Activated gamma-delta T cell treated with anti-CD3 and anti-CD28 coated beads, Interleukin-2, amount 50 U/mL, for 16 hours (primary cell): ENCODE results near the gene P2RX6.
"Not testable (repeated sequence)": the region's sequence is repeated elsewhere in the genome, so short reads cannot be mapped to it uniquely, and the experiment has no call there.

Experiments used
- DNase-seq: peaks from one replicate; pipeline ENCODE4 v3.0.0-alpha.2; 2020; ENCODE audit warnings: low read depth

P2RX6 gene

DNA sequence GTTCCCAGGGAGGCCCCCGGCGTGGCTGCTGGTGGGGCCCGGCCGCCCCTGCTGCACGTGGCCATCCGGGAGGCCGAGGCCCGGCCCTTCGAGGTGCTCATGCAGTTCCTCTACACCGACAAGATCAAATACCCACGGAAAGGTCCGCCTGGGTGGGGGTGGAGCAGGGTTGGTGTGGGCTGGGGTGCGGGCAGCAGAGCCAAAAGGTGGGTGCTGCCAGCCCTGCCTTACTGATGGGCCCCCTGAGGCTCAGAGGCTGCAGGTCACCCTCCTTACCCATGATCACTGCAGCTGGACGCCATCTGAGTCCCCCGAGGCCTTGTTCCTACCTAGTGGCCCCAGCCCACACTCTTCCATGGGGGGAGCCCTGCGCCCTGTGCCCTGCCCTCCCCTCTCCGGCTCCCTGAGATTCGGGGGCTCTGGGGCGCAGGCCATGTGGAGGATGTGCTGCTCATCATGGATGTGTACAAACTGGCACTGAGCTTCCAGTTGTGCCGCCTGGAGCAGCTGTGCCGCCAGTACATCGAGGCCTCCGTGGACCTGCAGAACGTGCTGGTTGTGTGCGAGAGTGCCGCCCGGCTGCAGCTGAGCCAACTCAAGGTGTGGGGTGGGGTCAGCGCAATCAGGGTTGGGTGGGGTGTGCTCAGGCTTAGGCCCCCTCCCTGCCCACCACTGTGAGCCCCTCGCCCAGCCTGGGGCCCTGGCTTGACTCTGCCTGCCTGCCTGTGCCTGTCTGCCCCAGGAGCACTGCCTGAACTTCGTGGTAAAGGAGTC lies 20.6 kb upstream of the P2RX6 start:
- no peak for DNase-seq

DNA sequence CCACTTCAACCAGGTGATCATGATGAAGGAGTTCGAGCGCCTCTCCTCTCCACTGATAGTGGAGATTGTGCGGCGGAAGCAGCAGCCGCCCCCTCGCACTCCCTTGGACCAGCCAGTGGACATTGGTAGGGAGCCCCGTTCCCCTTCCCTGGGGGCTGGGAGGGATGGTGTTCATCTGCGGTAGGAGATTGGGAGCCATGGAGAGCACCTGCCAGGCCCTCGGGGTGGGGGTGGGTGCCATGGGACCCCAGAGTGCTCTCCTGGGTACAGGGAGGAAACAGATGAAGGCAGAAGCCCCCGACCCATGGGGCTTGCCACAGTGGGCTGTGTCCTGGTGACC lies 20.1 kb upstream of the P2RX6 start:
- DNase-seq, result no peak

DNA sequence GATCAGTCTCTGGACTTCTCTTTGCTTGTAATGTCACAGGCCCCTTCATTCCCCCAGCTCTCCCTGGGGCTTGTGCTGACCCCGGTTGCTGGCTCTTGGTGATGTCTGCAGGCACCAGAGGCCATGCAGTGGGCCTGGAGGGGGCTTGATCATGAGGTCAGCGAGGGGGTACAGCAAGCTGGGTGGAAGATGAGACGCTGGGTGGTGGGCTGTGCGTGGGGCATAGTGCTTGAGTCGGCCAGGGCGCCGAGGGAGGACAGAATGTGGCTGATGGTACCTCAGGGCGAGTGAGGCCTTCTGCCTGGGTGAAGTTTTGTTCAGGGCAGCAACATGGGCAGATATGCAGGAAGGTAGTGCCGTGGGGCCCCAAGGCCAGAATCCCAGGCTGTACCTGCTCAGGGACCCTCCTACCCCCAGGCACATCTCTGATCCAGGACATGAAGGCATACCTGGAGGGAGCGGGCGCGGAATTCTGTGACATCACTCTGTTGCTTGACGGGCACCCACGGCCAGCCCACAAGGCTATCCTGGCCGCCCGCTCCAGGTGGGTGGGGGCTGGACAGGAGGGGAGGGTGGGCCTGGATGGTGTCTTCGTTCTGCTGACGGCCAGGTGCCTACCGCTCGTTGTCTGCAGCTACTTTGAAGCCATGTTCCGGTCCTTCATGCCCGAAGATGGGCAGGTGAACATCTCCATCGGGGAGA lies 19.5 kb upstream of the P2RX6 start:
- no peak for DNase-seq

GRCh38 chr22:20996031-20996410 lies 18.9 kb upstream of the P2RX6 start:
- DNase-seq, result no peak

- DNase-seq, result no peak
Measured at GRCh38 chr22:20996598-20997535, 18.1 kb upstream of the P2RX6 start.

DNA sequence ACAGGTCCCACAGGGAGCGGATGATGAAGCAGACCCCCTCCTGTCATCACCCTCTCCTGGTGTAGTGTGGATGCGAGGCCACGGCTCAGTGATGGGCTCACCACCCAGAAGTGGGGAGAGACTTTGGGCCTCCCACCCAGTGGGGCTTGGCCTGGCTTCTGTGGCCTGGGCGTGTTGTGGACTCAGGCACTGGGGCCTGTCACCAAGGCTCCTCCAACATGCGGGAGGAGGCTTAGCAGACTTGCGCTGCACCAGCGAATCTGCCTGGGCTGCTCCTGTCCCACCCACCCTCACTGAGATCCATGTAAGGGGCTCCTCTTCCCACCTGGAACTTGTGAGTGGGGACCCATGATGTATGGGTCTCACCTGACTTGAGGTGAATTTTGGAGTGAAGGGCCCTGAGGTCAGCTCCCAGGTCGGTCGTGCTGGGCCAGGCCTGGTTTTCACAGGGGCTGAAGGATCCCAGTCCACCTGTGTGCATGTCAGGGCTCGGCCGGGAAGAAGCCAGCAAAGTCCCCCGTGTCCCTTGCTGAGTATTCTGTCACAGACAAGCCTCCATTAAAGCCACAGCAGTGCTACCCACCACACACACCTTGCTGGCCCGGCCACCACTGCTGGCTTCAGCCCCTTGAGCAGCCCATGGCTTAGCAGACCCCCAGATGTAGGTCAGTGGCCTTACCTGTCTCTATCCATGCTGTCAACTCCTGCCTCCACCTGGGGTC lies 17.3 kb upstream of the P2RX6 start:
- DNase-seq, result no peak

DNA sequence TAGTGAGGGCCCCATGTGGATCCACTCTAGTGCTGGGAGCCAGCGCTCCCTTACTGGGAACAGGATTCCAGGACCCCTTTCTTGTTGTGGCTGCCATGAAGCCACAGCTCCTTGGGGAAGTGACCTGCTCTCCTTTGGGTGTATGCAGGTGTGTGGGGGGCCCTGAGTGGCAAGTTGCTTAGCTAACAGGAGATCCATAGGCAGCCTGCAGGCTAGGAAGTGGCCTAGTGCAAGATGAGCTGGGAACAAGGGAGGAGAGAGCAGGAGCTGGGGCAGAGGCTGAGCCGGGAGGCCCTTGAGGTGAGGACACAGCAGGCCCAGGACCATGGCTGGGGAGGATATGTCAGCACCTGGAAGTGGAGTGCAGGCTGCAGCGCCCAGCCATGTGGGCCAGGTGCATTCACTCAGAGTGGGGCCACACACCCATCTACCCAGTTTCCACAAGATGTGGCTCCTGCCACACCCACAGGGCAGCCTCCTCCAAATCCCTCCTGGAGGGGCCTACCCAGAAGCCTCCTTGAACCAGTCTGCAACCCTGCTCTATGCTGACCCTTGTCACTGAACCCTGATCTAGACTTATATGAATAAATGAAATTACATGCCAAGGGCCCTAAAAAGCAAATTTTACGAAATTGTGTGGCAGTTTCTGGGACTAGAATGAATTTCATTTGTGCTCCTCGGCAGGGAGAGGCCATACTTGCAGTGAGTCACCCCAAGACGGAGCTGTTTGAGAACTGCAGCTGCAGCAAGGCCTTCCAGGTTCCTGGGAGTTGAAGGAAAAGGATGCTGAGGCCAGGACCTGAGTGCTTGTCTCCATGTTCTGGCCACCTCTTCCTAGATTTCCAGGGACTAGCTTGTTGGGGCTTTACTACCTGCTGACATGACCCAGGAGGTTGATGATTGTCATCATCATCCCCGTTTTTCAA lies 16.3 kb upstream of the P2RX6 start:
- DNase-seq, result no peak

DNA sequence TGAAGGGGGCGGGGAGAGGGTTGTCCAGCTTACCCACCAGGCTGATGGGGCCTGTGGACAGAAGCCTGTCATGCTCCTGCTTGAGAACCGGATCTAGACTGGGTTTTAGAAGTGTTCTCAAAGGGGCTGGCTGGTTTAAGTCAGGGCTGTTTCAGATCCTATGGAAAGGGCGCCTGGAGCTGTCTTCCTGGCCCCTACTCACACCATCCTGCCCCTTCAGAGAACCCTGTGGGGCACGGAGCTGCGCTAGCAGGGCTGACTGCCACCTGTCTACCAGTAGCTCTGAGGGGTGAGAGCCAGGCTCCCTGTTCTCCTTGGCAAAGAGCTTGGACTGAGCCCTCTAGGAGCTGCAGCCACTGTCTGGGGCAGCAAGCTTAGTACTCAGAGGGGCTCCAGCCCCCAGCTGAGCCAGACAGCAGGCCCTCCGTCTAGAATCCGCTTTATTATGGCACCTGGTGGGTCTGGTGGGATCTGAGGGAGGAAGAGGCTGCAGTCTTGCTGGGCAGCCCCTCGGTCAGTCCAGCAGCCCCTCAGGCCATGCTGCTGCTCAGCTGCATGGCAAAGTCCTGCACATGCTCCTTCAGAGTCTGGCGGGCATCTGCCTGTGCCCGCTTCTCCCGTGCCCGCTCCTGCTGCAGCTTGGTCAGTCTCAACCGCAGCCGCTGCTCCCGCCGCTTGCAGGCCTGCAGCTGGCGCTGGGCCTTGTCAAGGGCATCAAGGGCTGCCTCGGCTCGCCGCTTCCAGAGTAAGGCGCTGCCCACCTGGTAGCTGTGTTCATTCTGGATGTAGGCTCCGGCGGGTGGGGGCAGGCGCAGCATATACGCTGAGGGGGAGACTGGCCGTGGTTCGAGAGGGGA lies 15.4 kb upstream of the P2RX6 start:
- DNase-seq, result no peak

DNA sequence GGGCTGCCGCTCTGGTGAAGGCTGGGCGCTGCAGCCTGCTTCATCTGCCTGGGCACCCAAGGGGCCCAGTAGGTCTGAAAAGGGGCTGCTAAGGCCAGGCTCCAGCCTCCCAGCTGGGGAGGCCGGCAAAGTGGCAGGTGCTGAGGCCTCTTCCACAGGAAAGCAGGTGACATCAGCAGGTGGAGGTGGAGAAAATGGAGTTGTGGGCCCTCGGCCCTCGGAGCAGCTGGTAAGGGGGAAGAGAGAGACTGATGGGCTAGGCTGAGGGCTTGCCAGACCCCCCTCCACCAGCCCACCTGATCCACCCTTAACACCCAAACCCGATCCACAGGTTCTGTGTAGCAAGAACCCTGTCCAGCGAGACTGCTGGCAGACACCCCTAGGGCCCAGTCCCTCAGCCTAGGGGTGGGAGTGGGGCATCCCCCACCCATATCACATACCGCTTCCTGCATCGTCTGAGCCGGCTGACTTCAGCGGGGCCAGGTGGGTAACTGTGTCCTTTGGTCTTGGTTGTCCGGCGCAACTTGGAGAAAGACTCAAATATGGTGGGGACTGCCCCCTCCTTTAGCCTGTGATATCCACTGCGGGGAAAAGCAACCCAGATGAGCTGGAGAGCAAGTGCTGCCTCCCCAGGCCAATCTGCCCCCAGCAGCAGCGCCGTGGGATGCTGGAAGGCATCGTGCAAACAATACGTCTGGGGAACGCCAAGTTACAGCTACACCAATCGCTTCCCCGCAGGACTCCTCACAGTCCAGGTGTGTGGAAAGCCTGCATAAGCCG lies 14.6 kb upstream of the P2RX6 start:
- no peak for DNase-seq

GRCh38 chr22:21000987-21001600 lies 13.9 kb upstream of the P2RX6 start:
- DNase-seq, result no peak

DNA sequence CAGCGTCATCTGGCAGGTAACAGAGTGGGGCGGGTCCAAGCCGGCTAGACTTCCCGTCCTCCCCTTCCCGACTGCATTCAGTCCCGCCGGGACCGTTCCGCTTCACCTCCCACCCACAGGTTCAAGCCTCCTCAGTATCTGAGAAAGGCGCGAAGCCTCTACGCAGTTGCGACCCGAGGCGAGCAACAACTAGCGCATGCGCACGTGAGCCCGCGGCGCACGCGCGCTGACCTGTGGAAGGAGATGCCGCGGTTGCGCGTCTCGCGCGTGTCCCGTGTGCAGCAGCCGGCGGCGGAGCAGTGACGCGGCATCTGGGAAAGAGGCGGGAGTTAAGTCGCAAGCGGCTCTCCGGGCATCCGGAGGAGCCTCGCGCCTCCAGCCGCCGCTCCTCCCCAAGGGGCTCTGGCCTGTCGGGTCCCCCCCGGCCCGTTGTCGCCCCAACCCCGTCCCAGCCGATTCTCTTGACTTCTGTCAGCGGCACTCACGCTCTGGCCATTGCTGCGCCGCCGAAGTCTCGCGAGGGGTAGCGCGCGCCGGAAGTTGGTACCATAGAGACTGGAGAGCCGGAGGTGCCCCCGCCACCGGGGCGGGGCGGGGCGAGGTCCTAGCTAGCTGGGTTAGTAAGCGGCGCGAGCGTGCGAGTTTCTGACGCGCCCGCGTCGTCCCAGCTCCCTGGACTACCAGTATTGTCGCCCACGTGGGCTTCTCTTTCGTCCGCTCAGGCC lies 13.2 kb upstream of the P2RX6 start, which contains the start of gene THAP7:
Gene THAP7 (minus strand): TSS at position 518 of the 725 bp plus-strand sequence. CDS start 207 bp downstream, at position 311.
- DNase-seq, result peak; percentile 95

- DNase-seq, result no peak
Measured at GRCh38 chr22:21003782-21004181, 11.2 kb upstream of the P2RX6 start.

- not testable (repeated sequence) for DNase-seq
Measured at GRCh38 chr22:21009208-21009607, 5.8 kb upstream of the P2RX6 start.

- DNase-seq, result no peak
Measured at GRCh38 chr22:21009638-21010425, 5.1 kb upstream of the P2RX6 start.

DNA sequence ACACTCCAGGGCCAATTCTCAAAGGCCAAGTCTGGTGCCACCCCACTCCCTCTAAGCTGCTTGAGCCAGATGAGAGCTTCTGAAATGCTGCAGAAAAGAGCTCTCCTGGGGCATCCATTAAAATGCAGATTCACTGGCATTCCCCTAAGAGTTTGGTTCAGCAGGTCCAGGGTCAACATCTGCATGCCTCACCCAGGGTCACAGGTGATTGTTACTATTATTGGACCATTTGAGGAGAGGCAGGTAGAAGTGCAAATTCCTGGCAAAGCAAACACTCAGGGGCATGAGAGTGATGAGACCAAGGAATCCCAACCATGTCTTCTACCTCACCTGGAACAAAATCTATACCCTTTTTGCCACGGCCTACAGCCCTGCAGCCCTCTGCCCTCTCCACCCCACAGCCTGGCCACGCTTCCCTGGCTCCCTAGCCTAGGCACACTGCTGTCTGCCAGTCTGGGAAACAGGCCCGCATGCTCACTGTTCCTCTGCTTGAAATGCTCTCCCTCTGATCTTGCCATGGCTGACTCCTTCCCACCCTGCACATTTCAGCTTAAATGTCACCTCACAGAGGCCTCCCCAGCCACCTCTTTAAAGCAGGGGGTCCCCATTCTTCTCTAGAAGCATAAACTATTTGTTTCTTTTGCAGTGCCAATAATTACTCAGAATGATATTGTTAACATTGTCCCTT lies 4.4 kb upstream of the P2RX6 start:
- no peak for DNase-seq
